ENCODE data around the gene CIC. TPM values are rescaled to one million over a fixed set of nuclear protein-coding genes. Genes with fewer than 3 reads are reported as not detected.

The CIC gene
- total and polyA plus RNA-seq, 2 of the 13 experiments (the other 11 are each of a cell fraction or from before 2014, with no cell fraction given): 5.9 to 8.0 TPM

GRCh38 chr19:42328106-42328505 lies 59.1 kb downstream of the CIC start:
- TF ChIP-seq, protein P1, sequence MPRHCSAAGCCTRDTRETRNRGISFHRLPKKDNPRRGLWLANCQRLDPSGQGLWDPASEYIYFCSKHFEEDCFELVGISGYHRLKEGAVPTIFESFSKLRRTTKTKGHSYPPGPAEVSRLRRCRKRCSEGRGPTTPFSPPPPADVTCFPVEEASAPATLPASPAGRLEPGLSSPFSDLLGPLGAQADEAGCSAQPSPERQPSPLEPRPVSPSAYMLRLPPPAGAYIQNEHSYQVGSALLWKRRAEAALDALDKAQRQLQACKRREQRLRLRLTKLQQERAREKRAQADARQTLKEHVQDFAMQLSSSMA (CRISPR knock-in tag; IDR thresholded peaks at IDR 0.05): no peak
- TF ChIP-seq, protein P2, sequence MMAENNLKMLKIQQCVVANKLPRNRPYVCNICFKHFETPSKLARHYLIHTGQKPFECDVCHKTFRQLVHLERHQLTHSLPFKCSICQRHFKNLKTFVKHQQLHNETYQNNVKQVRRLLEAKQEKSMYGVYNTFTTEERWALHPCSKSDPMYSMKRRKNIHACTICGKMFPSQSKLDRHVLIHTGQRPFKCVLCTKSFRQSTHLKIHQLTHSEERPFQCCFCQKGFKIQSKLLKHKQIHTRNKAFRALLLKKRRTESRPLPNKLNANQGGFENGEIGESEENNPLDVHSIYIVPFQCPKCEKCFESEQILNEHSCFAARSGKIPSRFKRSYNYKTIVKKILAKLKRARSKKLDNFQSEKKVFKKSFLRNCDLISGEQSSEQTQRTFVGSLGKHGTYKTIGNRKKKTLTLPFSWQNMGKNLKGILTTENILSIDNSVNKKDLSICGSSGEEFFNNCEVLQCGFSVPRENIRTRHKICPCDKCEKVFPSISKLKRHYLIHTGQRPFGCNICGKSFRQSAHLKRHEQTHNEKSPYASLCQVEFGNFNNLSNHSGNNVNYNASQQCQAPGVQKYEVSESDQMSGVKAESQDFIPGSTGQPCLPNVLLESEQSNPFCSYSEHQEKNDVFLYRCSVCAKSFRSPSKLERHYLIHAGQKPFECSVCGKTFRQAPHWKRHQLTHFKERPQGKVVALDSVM (CRISPR knock-in tag; IDR thresholded peaks at IDR 0.05): 0 out of 2 replicates have a peak, but pooled peaks have one; percentile 25
- Histone ChIP-seq H3K9ac (ENCODE audit: insufficient read depth, low read depth, low read length) (no peak overlapping the region), H3K27me3 (ENCODE audit: control insufficient read depth in 1 of 2, insufficient read depth in 2 of 2, low read length in 2 of 2) (no peaks in the 10 kb centered on the region; a peak in 1 of 5 replicates), H4K20me1 (ENCODE audit: insufficient read depth, low read length) (no peaks in the 10 kb centered on the region), H3K4me3 (replicated peaks in 1 of 3; ENCODE audit: insufficient read depth in 1 of 3, low read depth in 2 of 3, low read length in 3 of 3) (no peak overlapping the region), H3K27ac (ENCODE audit: extremely low read length, insufficient read depth, low read length) (no peak overlapping the region), H3K4me1 (ENCODE audit: insufficient read depth, low read length) (peaks cover 31% of the 10 kb centered on the region), H3K4me2 (ENCODE audit: low read depth, low read length) (peak overlapping the region; percentile 12; the same call in 1 of the 2 replicates), H3K36me3 (replicated peaks in 1 of 2; ENCODE audit: control insufficient read depth in 1 of 2, insufficient read depth in 2 of 2, low read length in 2 of 2) (no peaks in the 10 kb centered on the region; a peak in 1 of 5 replicates), H2AFZ (ENCODE audit: low read length) (no peak overlapping the region), H3K9me3 (ENCODE audit: low read length) (no peaks in the 10 kb centered on the region), H3K79me2 (ENCODE audit: insufficient read depth, low read length) (peaks cover 21% of the 10 kb centered on the region)
- no peak for FAIRE-seq
- no peak for DNase-seq (ENCODE audit: low spot score)
- no peak for ATAC-seq
- in situ Hi-C loops (cut with HindIII; ENCODE audit: extremely low pct_ligation_motif_present, low pct_unique_long_range_greater_than_20kb) (no loop called here), intact Hi-C loops (cut with micrococcal nuclease; ENCODE audit: unreplicated experiment) (no loop called here)
- ChIA-PET CTCF (ENCODE audit: low intra/inter-chr PET ratio, low total read pairs) (no interaction called here), POLR2A (interaction anchor here (0.6 kb wide), 1 partner anchor 20 kb away, joined by 4 read pairs; no protein-coding TSS in a partner anchor)
- BruUV-seq (replicated peaks): no TSS peak
- 39% methylated on average over 1 of the region's 1 CpG for WGBS (ENCODE audit: low lambda C conversion rate)

GRCh38 chr19:42328854-42329253 lies 59.8 kb downstream of the CIC start:
- intact Hi-C loops (cut with micrococcal nuclease; ENCODE audit: unreplicated experiment) (no loop called here), in situ Hi-C loops (cut with HindIII; ENCODE audit: extremely low pct_ligation_motif_present, low pct_unique_long_range_greater_than_20kb) (no loop called here)
- no peak for FAIRE-seq
- Histone ChIP-seq H3K4me1 (ENCODE audit: insufficient read depth, low read length) (peaks cover 36% of the 10 kb centered on the region), H3K9ac (ENCODE audit: insufficient read depth, low read depth, low read length) (no peak overlapping the region), H3K36me3 (replicated peaks in 1 of 2; ENCODE audit: control insufficient read depth in 1 of 2, insufficient read depth in 2 of 2, low read length in 2 of 2) (peaks cover 0 to 5% of the 10 kb centered on the region in 2 experiments; a peak in 2 of 5 replicates), H3K79me2 (ENCODE audit: insufficient read depth, low read length) (peaks cover 21% of the 10 kb centered on the region), H4K20me1 (ENCODE audit: insufficient read depth, low read length) (no peaks in the 10 kb centered on the region), H3K4me3 (replicated peaks in 1 of 3; ENCODE audit: insufficient read depth in 1 of 3, low read depth in 2 of 3, low read length in 3 of 3) (no peak overlapping the region), H3K27me3 (ENCODE audit: control insufficient read depth in 1 of 2, insufficient read depth in 2 of 2, low read length in 2 of 2) (no peaks in the 10 kb centered on the region; a peak in 1 of 5 replicates), H3K27ac (ENCODE audit: extremely low read length, insufficient read depth, low read length) (no peak overlapping the region), H3K9me3 (ENCODE audit: low read length) (no peaks in the 10 kb centered on the region), H3K4me2 (ENCODE audit: low read depth, low read length) (no peak overlapping the region), H2AFZ (ENCODE audit: low read length) (no peak overlapping the region)
- ATAC-seq: no peak
- ChIA-PET POLR2A (no interaction called here), CTCF (ENCODE audit: low intra/inter-chr PET ratio, low total read pairs) (no interaction called here)
- TF ChIP-seq ZNF605 (CRISPR knock-in tag; IDR thresholded peaks at IDR 0.05) (no peak), MBNL3 (CRISPR knock-in tag; conservative IDR thresholded peaks at IDR 0.05) (no peak), NCOR1 (IDR thresholded peaks at IDR 0.05; ENCODE audit: borderline replicate concordance, low read length) (no peak), ZZZ3 (CRISPR knock-in tag; IDR thresholded peaks at IDR 0.05; ENCODE audit: borderline replicate concordance) (no peak), FOXA1 (IDR thresholded peaks at IDR 0.05) (no peak), FOXA1 (CRISPR knock-in tag; IDR thresholded peaks at IDR 0.05) (no peak), NAIF1 (CRISPR knock-in tag; IDR thresholded peaks at IDR 0.05; ENCODE audit: borderline replicate concordance) (no peak), ZNF207 (IDR thresholded peaks at IDR 0.05; ENCODE audit: borderline replicate concordance) (no peak)
- WGBS (ENCODE audit: low lambda C conversion rate): 76% methylated on average over 2 of the region's 2 CpGs
- DNase-seq (ENCODE audit: low spot score): no peak
- BruUV-seq (replicated peaks): no TSS peak
